B cell (primary cell): ENCODE results near the gene ZBTB5. TPM values are rescaled to one million over a fixed set of nuclear protein-coding genes. Genes with fewer than 3 reads are reported as not detected.

Source experiments
- ATAC-seq: fragments of 200-7000 bp; cut with Tn5 transposase; one replicate; pipeline ENCODE4 v1.10.0; 2021; ENCODE audit warnings: low read depth, mild to moderate bottlenecking, moderate number of reproducible peaks, moderate library complexity
- CTCF ChIA-PET: fragments of 350-600 bp; sonication (Branson Sonifier 250); formaldehyde crosslinking; loops from one replicate; lab custom pipeline; 2021; ENCODE audit warnings: antibody characterized with exemption, inconsistent platforms; lab: Charles Lee
- POLR2A ChIA-PET: fragments of 350-600 bp; sonication (Branson Sonifier 250); formaldehyde crosslinking; loops from one replicate; lab custom pipeline; 2021; ENCODE audit warnings: antibody characterized with exemption; lab: Charles Lee
- DNase-seq: peaks from one replicate; pipeline ENCODE4 v3.0.0; 2013
- H2AFZ ChIP-seq: 2 replicates; pipeline ENCODE4 v1.6.1; 2012; ENCODE audit warnings: mild to moderate bottlenecking, low read depth, low read length; ENCODE audit not compliant: insufficient read depth, poor library complexity, severe bottlenecking
- H3K27ac ChIP-seq, 2 donors: 1 replicate in 1 of 2; 2 replicates in 1 of 2; pipeline ENCODE4 v1.5.1; 2012 to 2013; ENCODE audit warnings: low read length in 2 of 2, mild to moderate bottlenecking in 2 of 2, moderate library complexity in 1 of 2
- H3K27me3 ChIP-seq, 4 experiments: fragments of 200-600 bp in 1 of 4; sonication (generic) in 1 of 4; replicated peaks in 1 of 4; 1 replicate in 2 of 4; 2 replicates in 2 of 4; pipeline versions ENCODE4 v1.6.1 to v1.7.0; 2013 to 2016; ENCODE audit warnings: low read length in 3 of 4, mild to moderate bottlenecking in 2 of 4, mixed read lengths in 1 of 4, moderate library complexity in 1 of 4; ENCODE audit not compliant: insufficient read depth in 4 of 4, control insufficient read depth in 3 of 4; ENCODE audit errors: control extremely low read depth in 1 of 4
- H3K36me3 ChIP-seq, 2 experiments: replicated peaks in 1 of 2; 1 replicate in 1 of 2; 2 replicates in 1 of 2; pipeline versions ENCODE4 v1.6.1 to v1.7.1; 2013; ENCODE audit warnings: low read length in 1 of 2; ENCODE audit not compliant: insufficient read depth in 2 of 2, control insufficient read depth in 1 of 2; ENCODE audit errors: control extremely low read depth in 1 of 2, extremely low read depth in 1 of 2
- H3K4me1 ChIP-seq, 2 donors: fragments of 200-600 bp in 1 of 2; sonication (generic) in 1 of 2; 1 replicate in 1 of 2; 2 replicates in 1 of 2; pipeline versions ENCODE4 v1.5.1 to v1.6.1; 2013 to 2017; ENCODE audit warnings: low read length in 2 of 2; ENCODE audit not compliant: control insufficient read depth in 2 of 2, insufficient read depth in 2 of 2
- H3K4me2 ChIP-seq: replicated peaks from 2 replicates; pipeline ENCODE3; 2012; ENCODE audit warnings: mild to moderate bottlenecking, low read depth, low read length; ENCODE audit not compliant: poor library complexity, severe bottlenecking
- H3K4me3 ChIP-seq, 5 experiments: fragments of 200-600 bp in 1 of 5; sonication (generic) in 1 of 5; 1 replicate in 3 of 5; 2 replicates in 2 of 5; pipeline versions ENCODE4 v1.5.1 to v1.7.0; 2011 to 2016; ENCODE audit warnings: low read length in 4 of 5, mild to moderate bottlenecking in 4 of 5, low read depth in 2 of 5, control low read depth in 1 of 5, moderate library complexity in 1 of 5; ENCODE audit not compliant: insufficient read depth in 1 of 5; ENCODE audit errors: control extremely low read depth in 1 of 5, extremely low read depth in 1 of 5
- H3K79me2 ChIP-seq: fragments of 200-600 bp; sonication (generic); one replicate; pipeline ENCODE4 v1.6.0; 2016; ENCODE audit warnings: low read length; ENCODE audit not compliant: control insufficient read depth, insufficient read depth
- H3K9ac ChIP-seq: fragments of 200-600 bp; sonication (generic); 2 replicates; pipeline ENCODE4 v1.6.1; 2017; ENCODE audit warnings: mild to moderate bottlenecking, low read length, moderate library complexity
- H3K9me3 ChIP-seq, 3 donors: one replicate each; pipeline versions ENCODE4 v1.6.1 to v1.7.1; 2013; ENCODE audit warnings: low read length in 2 of 3; ENCODE audit not compliant: control insufficient read depth in 2 of 3, insufficient read depth in 1 of 3; ENCODE audit errors: control extremely low read depth in 1 of 3
- H4K20me1 ChIP-seq: 2 replicates; pipeline ENCODE4 v1.6.0; 2012; ENCODE audit warnings: mild to moderate bottlenecking, low read length; ENCODE audit not compliant: insufficient read depth, control insufficient read depth, poor library complexity, severe bottlenecking
- H3K27ac Mint-ChIP-seq: one replicate; pipeline ENCODE4 v1.8.0; 2021; ENCODE audit warnings: mixed read lengths
- H3K27me3 Mint-ChIP-seq: one replicate; pipeline ENCODE4 v1.8.0; 2021; ENCODE audit warnings: mixed read lengths
- H3K4me1 Mint-ChIP-seq: one replicate; pipeline ENCODE4 v1.8.0; 2021; ENCODE audit warnings: mixed read lengths
- H3K4me3 Mint-ChIP-seq: one replicate; pipeline ENCODE4 v1.8.0; 2021; ENCODE audit warnings: mixed read lengths
- H3K9me3 Mint-ChIP-seq: one replicate; pipeline ENCODE4 v1.8.0; 2022; ENCODE audit warnings: mixed read lengths; ENCODE audit not compliant: insufficient read depth
- CTCF ChIP-seq: fragments of 200-600 bp; IDR thresholded peaks from one replicate; pipeline ENCODE4 v1.8.0; 2022; ENCODE audit warnings: antibody characterized with exemption, mild to moderate bottlenecking
- EZH2 ChIP-seq: IDR thresholded peaks from 2 replicates; pipeline ENCODE4 v1.6.1; 2012; ENCODE audit warnings: borderline replicate concordance, low read depth, mild to moderate bottlenecking, moderate library complexity, low read length; ENCODE audit not compliant: insufficient read depth, poor library complexity, severe bottlenecking
- WGBS: methylation state at CpG from one replicate; pipeline ENCODE4 v1.1.5; 2013; ENCODE audit warnings: missing lambda C conversion rate; ENCODE audit not compliant: insufficient coverage; 5-methylcytosine and 5-hydroxymethylcytosine counted together
- intact Hi-C: fragments of 100-400 bp; cut with micrococcal nuclease; formaldehyde crosslinking; loops from one replicate; pipeline ENCODE4 v1.10.0; 2022
- polyA plus RNA-seq: library from polyadenylated mRNA; depleted of rRNA; stranded (reverse); fragments of >200 nt; gene quantifications from 2 replicates; pipeline ENCODE4 v1.2.3, GENCODE V29; 2012
- total RNA-seq, 2 donors: library from RNA; stranded (reverse); fragments of 120-200 nt in 1 of 2; gene quantifications; 1 replicate in 1 of 2; 2 replicates in 1 of 2; pipeline versions ENCODE4 v1.2.3 to v1.2.4, GENCODE V29; 2013 to 2022

ZBTB5 gene
- total and polyA plus RNA-seq, 2 donors (not counting 1 experiment from before 2014, with no cell fraction given), result 12.8 to 27.6 TPM

DNA sequence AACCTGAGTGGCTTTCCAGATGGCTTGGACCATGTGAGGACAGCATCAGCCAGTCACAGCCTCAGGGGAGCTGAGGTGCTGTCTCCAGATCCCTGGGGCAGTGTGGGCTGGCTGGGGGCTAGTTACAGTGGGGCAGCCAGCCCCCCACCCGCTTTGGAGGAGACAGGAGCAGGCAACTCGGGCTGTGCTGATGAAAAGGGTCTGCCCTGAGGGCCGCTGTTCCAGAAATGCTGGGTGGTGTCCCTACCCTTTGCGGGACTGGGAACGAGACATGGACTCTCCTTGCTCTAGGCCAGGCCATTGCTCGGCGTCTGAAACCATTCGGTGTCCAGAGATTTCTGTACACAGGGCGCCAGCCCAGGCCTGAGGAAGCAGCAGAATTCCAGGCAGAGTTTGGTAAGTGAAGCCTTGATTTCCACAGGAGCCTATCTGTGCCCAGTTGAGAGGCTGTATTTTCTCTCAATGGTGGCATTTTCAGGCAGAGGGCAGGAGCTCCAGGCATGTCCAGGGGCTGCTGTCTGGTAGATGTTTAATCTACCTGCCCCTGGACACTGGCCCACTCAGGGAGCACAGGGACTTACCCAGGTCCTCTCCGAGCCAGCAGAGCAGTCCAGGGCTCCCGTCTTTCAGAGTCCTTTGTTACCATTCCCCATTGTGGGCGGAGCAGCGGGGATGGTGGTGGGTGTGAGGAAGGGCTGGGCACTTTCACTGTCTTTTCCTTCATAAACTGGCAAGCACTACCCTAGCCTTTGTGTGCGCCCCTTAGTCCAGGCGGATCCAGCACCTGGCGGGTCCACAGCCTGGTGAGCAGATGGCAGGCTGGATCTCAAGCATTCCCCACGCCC is 35.6 kb downstream of the ZBTB5 start:
- CTCF ChIA-PET, result no interaction called here
- WGBS, result 98% methylated on average over 17 of the region's 17 CpGs
- Histone ChIP-seq H3K4me1 (peaks cover 16 to 31% of the 10 kb centered on the region in 2 donors), H3K79me2 (peaks cover 13% of the 10 kb centered on the region), H3K27me3 (no peaks in the 10 kb centered on the region), H3K4me3 (no peak overlapping the region), H3K9me3 (no peaks in the 10 kb centered on the region), H3K27ac (no peak overlapping the region), H4K20me1 (peaks cover 3% of the 10 kb centered on the region), H2AFZ (no peak overlapping the region), H3K4me2 (no peak overlapping the region), H3K9ac (no peak overlapping the region), H3K36me3 (peaks cover 0 to 48% of the 10 kb centered on the region in 2 experiments)
- Mint-ChIP-seq H3K4me1 (peaks cover 28% of the 10 kb centered on the region), H3K27me3 (no peaks in the 10 kb centered on the region), H3K4me3 (no peak overlapping the region), H3K9me3 (no peaks in the 10 kb centered on the region), H3K27ac (peak overlapping the region; percentile 26)
- ATAC-seq, result no peak
- POLR2A ChIA-PET, result interaction anchor here (0.6 kb wide), 2 partner anchors 14 to 1739 kb away, joined by 3 to 5 read pairs; no protein-coding TSS in a partner anchor
- TF ChIP-seq CTCF (no peak), EZH2 (no peak)
- intact Hi-C loops, result no loop called here
- DNase-seq, result no peak

GRCh38 chr9:37428345-37428744 is 36.9 kb downstream of the ZBTB5 start:
- H3K9me3 Mint-ChIP-seq, result no peaks in the 10 kb centered on the region
- H3K79me2 ChIP-seq, result peaks cover 25% of the 10 kb centered on the region
- POLR2A ChIA-PET, result no interaction called here
- CTCF ChIA-PET, result no interaction called here
- DNase-seq (no peak), ATAC-seq (no peak)
- no peak overlapping the region for H3K9ac ChIP-seq
- TF ChIP-seq CTCF (no peak), EZH2 (no peak)
- peaks cover 33% of the 10 kb centered on the region for H3K4me1 Mint-ChIP-seq
- 94% methylated on average over 13 of the region's 14 CpGs for WGBS
- H3K27ac Mint-ChIP-seq, result peak overlapping the region; percentile 46
- H3K4me3 ChIP-seq, result no peak overlapping the region
- peaks cover 12% of the 10 kb centered on the region for H4K20me1 ChIP-seq
- H3K4me2 ChIP-seq, result no peak overlapping the region
- H3K27me3 ChIP-seq, result no peaks in the 10 kb centered on the region
- H2AFZ ChIP-seq, result no peak overlapping the region
- no peak overlapping the region for H3K27ac ChIP-seq
- intact Hi-C loops, result no loop called here
- no peak overlapping the region for H3K4me3 Mint-ChIP-seq
- H3K27me3 Mint-ChIP-seq, result no peaks in the 10 kb centered on the region
- peaks cover 0 to 52% of the 10 kb centered on the region in 2 experiments for H3K36me3 ChIP-seq
- no peaks in the 10 kb centered on the region for H3K9me3 ChIP-seq
- peaks cover 25 to 42% of the 10 kb centered on the region in 2 donors for H3K4me1 ChIP-seq
